Measurements from ENCODE around the gene SQOR.

Gene SQOR

DNA sequence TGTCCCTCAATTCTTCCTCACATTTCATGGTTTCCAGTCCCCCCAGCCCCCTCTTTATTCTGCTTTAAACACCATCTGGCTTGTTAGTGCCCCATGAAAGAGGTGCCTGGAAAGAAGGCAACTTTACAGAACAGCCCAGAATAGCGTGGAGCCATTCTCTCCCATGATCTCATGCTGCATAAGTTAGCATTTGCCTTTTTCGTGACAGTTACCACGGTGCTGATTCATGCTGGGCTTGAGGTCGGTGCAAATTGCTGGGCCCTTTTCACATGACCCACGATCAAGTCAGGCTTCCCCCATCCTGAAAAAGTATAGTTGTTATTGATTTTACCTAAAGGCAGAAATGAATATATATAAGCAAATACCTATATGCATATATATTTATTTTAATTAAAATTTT is 29.6 kb downstream of the SQOR start:
- DNase-seq = no peak

DNA sequence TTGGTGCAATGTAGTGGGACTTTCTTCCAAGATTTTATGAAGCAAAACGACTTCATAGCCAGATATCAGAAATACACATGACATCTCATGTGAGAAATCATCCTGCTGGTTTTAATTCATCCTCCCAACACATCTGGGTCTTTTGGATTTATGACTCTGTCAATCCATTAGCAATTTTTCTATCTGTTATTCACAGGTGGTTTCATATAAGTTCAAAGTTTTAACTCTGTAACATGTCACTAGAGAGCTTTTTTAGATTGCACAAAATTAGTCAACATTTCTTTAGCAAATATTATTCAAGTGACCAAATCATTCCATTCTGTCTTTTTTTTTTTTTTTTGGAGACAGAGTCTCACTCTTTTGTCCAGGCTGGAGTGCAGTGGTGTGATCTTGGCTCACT is 30.4 kb downstream of the SQOR start:
- DNase-seq = no peak

DNA sequence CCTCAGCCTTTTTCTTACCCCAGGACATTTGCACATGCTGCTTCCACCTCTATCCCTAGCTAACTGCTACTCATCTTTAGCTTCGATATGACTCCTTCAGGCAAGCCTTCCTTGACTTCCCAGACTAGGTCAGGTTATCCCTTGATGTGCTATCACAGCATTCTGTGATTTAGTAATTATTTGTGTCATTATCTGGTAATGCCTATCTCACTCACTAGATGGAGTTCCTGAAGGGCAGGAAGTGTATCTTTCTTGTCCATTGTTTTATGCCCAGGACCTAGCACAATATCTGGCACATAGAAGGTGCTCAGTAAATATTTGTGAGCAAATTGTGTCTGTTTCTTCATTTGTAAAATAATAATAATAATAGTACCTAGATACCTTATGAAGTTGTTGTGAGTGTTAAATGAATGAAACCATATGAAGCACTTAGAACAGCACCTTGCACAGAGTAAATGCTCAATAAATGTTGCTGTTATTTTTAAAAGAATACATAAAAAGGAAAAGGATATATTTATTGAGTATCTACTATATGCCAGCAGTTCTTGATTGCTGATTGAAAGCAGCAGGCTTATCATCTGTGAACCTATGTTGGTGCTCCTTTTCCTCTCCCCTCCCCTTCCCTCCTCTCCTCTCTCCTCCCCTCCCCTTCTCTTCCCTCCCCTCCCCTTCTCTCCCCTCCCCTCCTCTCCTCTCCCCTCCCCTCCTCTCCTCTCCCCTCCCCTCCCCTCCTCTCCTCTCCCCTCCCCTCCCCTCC is 31.5 kb downstream of the SQOR start:
- DNase-seq = no peak

DNA sequence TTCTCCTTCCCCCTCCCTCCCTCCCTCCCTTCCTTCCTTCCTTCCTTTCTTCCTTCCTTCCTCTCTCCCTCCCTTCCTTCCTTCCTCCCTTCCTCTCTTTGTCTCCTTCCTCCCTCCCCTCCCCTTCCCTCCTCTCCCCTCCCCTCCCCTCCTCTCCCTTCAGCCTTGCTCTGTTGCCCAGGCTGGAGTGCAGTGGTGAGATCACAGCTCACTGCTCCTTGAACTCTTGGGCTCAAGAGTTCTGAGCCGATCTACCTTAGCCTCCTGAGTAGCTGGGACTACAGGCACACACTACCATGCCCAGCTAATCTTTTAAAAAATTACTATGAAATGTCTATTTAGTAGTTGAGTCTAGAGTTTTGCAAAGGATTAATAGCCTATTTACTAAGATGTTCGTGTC is 32.2 kb downstream of the SQOR start:
- DNase-seq = no peak

DNA sequence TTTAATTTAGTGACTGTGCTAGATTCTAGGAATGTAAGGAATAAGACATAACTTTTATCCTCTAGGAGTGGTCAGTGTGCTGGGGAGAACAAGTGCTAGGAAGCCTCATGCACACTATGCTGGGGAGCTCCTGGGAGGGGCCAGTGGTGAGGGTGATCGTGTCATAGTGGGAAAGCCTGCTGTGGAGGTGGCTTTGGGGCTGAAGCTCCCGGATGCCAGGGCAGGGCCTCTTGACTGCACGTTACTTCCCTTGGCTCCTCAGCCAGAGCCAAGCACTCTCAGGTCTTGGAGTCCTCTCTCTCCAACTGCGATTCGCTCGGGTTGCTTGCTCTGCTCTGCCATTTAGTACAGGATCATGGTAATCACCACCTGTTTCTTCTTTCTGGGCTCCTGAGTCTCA is 33.6 kb downstream of the SQOR start:
- no peak for DNase-seq

DNA sequence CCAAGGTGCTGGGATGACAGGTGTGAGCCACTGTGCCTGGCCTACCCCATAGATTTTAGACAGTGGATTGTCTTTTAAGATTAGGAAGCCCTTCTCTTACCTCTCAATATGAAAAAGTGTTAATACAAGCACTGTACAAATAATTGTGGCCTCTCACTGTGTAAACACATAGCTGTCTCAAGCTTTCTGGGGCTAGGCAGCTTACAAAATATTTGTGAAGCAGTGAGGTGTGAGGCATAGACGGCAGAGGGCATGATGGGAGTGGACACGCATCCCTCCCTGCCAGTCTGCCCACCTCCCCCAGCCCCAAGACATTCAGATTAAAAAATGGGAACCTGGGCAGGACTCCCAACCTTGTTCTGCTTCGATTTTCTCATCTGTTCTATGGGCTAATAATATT is 34.6 kb downstream of the SQOR start:
- DNase-seq = no peak

DNA sequence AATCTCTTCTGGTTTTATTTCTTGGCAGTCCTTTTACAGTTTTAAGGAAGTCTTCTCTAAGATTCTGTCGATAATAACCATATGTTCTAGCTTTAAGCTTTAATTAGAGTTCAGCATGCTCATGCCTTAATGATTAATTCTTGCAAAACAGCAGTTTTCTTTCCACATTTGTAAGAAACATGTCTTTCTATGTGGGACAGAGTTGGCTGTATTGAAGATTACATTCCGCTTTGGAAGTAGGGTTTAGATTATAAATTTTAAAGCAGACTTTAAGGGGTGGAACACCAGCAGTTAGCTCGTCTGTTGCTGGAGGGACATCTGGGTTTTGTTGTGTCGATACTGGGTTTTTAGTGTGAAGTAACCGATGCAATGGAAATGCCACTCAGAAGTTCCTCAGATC is 35.3 kb downstream of the SQOR start:
- DNase-seq = no peak

DNA sequence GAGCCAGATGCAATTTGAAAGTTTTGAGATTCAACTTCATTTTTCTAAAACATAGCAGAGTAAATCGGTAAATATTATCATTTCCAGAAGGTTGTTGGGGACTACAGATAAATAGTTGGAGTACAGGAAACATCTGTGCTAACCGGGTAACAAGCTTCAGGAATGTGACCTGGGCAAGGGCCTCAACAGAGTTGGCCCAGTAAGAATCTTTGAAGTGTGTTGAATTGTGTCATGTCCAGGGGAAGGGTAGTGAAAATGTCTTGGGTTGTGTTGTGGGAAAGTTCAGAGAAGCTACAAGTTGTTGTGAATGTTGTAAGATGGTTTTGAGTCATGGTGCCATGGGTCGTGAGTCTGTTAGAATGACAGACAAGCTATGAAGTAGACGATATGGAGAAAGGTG is 35.7 kb downstream of the SQOR start:
- DNase-seq = no peak

DNA sequence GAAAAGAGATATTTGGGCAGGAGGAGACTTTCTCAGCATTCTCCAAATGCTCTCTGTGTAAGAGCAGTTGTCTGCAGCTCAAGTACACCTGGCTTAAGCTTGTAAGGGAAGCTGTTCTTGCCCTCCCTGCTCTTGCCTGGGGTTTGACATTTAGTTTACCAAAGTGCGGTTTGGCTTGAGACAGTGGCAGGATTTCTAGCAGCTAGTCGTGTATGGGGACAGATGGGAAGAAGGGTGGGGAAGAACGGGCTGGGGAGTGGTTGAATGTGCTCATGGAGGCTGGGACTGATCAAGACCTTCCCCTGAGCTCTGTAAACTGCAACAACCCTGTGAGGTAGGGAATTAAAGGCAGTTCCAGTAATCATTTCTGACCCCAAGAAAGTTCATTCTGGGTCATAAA is 39.8 kb downstream of the SQOR start:
- DNase-seq = no peak

DNA sequence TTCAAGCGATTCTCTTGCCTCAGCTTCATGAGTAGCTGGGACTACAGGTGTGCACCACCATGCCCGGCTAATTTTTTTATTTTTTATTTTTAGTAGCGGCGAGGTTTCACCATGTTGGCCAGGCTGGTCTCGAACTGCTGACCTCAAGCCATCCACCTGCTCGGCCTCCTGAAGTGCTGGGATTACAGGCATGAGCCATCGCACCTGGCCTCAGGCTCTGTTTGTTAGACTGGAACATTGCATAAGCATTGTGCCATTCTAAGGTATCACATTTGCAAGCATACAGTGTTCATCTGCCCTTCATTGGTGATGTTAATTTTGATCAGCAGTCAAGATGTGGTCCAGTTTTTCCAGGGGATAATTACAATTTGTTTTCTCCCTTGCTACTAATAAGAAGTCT is 43.0 kb downstream of the SQOR start:
- DNase-seq = no peak

DNA sequence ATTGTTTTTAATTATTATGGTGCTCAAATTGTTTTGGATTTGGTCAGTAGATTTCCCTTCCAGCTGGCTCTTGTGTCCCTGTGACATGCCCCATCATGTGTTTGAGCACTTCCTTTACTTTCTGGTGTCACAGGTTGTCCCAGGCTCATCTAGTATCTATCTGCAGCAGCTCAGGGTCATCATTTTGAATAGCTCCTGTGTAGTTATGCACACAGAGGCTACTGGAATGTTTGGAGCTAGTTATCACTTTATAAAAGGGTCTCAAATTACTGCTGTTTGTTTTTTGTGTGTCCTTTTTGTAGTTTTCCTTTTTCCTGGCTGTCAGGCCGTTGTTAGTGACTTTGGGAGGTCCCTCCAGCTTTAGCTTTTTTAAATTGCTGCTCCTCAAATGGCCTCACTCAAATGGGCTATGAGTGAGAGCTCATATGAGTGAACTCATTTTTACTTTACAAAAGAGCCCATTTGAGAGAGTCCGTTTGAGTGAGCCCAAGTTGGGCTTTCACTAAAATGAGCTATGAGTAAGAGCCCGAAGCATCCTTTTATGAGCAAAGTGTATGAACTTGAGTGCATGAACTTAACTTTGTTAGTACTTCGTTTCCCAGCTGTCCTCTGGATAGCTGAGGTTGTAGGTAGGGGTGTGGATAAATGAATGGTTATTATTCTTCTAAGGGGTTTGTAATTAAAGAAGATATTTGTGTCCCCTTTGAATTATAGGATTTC is 43.8 kb downstream of the SQOR start:
- DNase-seq = no peak

DNA sequence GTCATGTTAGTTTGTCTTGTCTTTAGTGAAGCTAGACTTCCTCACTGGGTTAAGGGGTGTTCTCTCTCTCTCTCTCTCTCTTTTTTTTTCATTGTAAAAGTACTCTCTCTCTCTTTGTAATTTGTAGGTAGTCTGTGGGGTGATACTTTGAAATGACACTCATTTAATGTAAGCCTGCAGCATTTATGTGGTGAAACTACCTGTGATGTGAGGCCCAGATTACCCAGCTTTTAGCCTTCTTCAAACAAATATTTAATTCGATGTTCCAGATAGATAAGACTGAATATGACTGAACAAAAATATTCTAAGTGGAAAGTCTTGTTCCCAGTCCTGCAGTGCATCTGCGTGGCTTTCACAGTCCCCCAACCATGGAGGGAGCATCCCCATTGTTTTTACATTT is 49.7 kb downstream of the SQOR start:
- DNase-seq = no peak

DNA sequence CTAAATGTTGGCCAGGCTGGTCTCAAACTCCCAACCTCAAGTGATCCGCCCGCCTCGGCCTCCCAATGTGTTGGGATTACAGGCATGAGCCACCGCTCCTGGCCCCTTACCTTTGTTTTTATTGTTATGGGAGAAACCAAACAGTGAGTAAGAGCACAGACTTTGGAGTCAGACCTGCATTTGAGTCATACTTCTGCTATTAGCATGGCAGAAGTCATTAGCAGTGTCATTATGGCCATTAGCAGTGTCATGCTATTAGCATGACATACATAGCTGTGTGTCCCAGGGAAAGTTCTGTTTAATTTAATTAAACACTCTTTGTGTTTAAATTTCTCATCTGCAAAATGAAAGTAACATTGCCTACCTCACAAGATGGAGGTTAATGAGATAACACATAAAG is 54.8 kb downstream of the SQOR start:
- DNase-seq = no peak

DNA sequence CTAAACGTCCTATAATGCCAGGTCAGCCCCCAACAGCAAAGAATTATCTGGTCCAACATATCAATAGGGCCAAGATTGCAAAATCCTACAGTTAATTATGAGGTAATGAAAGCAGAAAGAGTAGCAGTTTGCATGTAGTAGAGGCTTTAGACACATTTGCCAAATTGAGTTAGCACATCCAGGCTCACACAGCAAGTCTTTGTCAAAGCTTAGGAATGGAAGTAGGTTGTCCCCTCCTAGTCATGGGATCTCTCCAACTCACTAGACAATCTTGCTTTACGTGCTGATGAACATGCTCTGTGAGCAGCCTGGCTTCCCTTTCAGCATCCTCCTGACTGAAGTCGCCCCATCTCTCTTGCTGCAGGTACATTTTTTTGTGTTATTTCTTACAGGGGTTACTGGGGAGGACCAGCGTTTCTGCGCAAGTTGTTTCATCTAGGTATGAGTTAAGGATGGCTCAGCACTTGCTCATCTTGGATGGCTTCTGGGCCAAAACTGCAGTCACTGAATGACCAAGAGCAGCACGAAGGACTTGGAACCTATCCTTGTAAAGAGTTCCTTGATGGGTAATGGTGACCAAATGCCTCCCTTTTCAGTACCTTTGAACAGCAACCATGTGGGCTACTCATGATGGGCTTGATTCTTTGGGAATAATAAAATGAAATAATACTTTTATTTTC is 55.9 kb downstream of the SQOR start:
- DNase-seq = no peak

DNA sequence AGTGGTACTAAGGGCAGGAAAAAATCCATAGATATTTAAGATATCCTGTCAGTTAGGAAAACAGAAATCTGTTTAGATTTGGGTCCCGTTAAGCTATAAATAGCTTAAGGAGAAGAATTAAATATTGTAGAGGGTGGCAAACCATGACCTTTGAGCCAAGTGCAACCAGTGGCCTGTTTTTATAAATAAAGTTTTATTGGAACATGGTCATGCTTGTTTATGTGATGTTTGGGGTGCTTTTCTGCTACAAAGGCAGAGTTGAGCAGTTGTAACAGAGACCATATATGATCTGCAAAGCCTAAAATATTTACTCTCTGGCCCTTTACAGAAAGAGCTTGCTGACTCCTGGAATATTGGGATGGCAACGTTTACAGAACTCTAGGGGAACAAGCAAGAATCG is 66.3 kb downstream of the SQOR start:
- DNase-seq = no peak

DNA sequence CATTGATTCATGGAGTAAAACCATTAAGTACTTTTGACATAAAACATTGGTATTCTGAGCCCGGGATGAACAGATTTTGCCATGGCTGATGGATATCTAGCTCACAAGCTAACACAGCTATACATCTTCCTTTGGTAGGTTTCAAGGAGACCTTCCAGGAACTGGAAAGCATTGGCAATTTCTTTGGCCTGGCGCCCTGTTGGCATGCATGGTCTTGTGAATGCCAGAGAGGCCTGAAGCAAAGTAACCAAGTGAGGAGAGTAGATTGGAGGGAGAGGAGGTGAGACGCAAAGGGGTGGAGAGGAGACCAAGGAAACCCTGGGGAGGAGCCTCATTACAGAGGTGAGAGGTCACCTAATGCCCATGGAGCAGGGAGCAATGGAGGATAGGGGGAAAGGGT is 67.2 kb downstream of the SQOR start:
- DNase-seq = no peak

DNA sequence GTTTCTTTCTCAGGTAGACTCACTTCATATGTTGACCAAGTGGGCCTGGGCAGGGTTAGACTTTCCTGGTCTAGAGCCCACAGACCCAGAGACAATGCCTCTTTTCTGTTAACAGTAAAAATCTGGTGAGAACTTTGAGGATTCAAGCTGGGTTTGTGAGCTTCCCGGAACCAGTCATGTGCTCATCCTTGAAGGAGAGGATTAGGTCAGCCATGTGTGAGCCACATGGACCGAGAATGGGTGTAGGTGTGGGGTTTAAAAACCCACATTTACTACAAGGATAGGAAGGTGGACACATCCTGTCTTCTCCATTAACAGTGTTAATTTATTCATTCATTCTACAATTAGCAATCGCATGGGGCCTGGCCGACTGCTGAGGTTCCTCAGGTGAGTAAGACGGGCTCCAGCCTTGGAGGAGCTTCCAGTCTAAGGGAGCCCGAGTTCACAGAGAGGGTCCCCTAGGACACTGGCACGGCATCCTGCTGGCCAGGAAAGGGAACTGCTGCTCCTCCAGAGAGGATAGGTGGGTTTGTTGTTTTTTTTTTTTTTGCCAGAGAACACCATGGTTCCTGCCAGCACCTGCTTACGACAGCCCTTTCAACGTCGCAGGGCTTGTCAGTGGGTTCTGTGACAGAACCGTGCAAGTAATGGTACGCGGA is 69.0 kb downstream of the SQOR start:
- no peak for DNase-seq

DNA sequence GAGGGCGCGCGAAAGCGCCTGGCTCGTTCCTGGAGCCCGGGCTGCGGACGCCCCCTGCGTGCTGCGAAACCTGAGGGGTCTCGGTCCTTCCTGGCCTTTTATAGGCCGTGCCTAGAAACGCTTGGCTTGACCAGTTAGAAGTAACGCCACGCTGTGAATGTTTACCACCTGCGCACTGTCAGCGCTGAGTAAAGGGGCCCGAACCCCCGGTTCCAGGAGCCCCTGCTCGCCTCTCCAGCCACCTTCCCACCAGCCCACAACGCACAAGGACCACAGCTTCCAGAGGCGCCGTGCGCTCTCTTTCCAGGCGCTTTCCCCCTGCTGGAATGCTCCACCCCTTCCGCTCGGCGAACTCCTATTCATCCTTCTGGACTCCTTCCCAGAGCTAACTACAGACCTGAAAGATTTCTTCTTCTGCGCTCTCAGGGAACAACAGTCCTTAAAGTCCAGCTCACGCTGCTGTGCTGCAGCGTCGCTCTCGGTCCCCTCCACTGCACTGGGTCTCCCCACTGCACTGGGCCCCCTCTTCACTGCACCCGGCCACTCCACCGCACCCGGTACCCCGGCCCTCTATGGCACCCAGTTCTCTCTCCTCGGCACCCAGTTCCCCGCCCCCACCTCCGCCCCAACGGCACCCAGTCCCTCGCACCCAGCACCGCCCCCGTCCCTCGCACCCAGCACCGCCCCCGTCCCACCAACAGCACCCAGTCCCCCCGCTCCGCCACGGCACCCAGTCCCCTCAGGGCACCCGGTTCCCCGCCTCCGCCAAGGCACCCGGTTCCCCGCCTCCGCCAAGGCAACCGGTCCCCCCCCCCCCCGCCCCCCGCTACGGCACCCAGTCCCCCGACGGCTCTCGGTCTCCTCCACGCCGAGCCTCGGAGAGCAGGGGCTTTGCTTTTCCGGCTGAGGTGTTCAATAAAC is 69.8 kb downstream of the SQOR start:
- peak in 1 of 2 donors; percentile 25 for DNase-seq

DNA sequence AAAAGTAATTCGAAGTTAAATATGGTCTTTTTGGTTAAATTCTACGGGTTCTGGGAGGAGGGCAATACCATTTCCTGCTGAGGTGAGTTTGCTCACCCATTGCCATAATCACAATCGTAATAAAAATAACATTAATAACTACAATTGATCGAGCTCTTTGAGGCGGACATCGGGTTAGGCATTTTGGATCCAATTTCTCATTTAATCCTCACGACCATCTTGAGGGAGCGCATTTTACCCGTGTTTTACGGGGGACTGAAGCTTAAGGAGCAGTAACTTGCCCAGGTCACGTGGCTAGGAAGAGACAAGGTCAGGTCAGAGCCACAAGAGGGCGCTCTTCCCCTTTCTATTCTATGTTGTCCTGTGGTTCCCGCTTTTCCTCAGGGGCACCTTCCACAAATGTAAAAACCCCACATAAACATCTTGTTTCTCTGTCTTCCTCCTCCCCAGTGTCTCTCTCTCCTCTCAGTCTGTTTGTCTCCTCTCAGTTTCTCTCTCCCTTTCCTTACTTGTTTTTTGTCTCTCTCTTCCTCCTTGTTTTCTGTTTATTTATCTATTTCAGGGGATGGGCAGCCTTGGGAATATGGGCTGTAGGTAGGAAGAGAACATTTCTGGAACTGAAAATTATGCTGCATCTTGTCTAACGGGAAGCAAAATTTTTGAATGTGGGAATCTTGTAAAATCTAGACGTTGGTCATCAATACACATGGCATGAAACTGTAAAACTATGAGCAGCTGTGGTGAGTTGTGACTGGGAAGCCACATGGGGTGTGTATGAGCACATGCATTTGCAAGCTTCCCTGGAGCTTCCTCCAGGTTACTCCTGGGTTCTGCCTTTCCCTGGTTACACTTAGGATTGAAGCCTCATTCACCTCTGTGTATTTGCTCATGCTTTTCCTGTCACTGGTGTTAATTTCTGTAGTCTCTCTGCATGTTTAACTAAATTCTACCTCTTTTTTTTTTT is 71.0 kb downstream of the SQOR start:
- DNase-seq = peak; percentile 67 to 74

DNA sequence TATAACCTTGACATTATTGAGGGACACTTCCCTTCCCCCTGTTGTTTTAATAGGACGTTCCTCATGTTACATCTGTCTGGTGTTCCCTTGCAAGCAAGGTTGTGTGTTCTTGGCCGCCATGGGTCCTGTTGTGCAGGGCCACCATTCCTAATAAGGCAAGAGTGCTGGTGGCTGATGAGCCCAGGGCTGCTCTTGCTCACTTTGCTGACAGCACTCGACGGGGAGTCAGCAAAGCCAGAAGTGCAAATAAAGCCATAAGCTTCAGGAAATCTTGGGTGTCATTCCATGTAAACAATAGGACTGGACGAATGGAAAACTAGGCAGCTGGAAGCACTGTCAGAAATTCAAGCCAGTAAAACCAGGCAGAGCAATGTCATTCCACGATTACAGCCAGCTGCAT is 75.8 kb downstream of the SQOR start:
- DNase-seq = no peak
